MM.1S (cell line): Measurements from ENCODE around the gene GALNT10.

Experiments used
- DNase-seq: peaks from one replicate; pipeline ENCODE4 v3.0.0-alpha.2; 2015
- H2AFZ ChIP-seq: fragments of 300-600 bp; sonication (generic); 2 replicates; pipeline ENCODE4 v1.6.0; 2016; ENCODE audit warnings: antibody characterized with exemption, low read length
- H3F3A ChIP-seq: fragments of 300-600 bp; sonication (generic); 2 replicates; pipeline ENCODE4 v1.6.1; 2016; ENCODE audit warnings: mild to moderate bottlenecking, antibody characterized with exemption, low read length, moderate library complexity, mixed read lengths; ENCODE audit not compliant: insufficient read depth
- H3K27ac ChIP-seq: fragments of 300-600 bp; sonication (generic); 2 replicates; pipeline ENCODE4 v1.5.1; 2016; ENCODE audit warnings: mild to moderate bottlenecking, low read length
- H3K27me3 ChIP-seq: fragments of 300-600 bp; sonication (generic); replicated peaks from 2 replicates; pipeline ENCODE4 v1.6.0; 2016; ENCODE audit warnings: low read length; ENCODE audit not compliant: insufficient read depth
- H3K36me3 ChIP-seq: fragments of 300-600 bp; sonication (generic); replicated peaks from 2 replicates; pipeline ENCODE4 v1.6.1; 2016; ENCODE audit warnings: mild to moderate bottlenecking, low read length, mixed read lengths; ENCODE audit not compliant: insufficient read depth
- H3K4me1 ChIP-seq: fragments of 300-600 bp; sonication (generic); 2 replicates; pipeline ENCODE4 v1.6.1; 2016; ENCODE audit warnings: low read length, mixed read lengths
- H3K4me2 ChIP-seq: fragments of 300-600 bp; sonication (generic); 2 replicates; pipeline ENCODE4 v1.6.0; 2016; ENCODE audit warnings: low read depth, low read length
- H3K4me3 ChIP-seq: fragments of 300-600 bp; sonication (generic); 2 replicates; pipeline ENCODE4 v1.5.1; 2016; ENCODE audit warnings: low read length, mixed read lengths
- H3K79me2 ChIP-seq: fragments of 300-600 bp; sonication (generic); 2 replicates; pipeline ENCODE4 v1.6.1; 2016; ENCODE audit warnings: mixed run types, low read length, mixed read lengths
- H3K9ac ChIP-seq: fragments of 300-600 bp; sonication (generic); 2 replicates; pipeline ENCODE4 v1.6.1; 2016; ENCODE audit warnings: low read length, mixed read lengths
- H3K9me2 ChIP-seq: fragments of 300-600 bp; sonication (generic); replicated peaks from 2 replicates; pipeline ENCODE4 v1.6.1; 2016; ENCODE audit warnings: mild to moderate bottlenecking, low read length, mixed read lengths; ENCODE audit not compliant: insufficient read depth
- H3K9me3 ChIP-seq: fragments of 300-600 bp; sonication (generic); replicated peaks from 2 replicates; pipeline ENCODE4 v1.6.1; 2016; ENCODE audit warnings: mild to moderate bottlenecking, low read length, mixed read lengths; ENCODE audit not compliant: insufficient read depth
- H4K20me1 ChIP-seq: fragments of 300-600 bp; sonication (generic); 2 replicates; pipeline ENCODE4 v1.6.1; 2016; ENCODE audit warnings: mild to moderate bottlenecking, low read length, moderate library complexity, mixed read lengths; ENCODE audit not compliant: insufficient read depth
- CTCF ChIP-seq: fragments of 300-600 bp; sonication (generic); IDR thresholded peaks from 2 replicates; pipeline ENCODE4 v1.5.1; 2016; ENCODE audit warnings: antibody characterized with exemption, low read length, mixed read lengths
- EZH2 ChIP-seq: fragments of 300-600 bp; sonication (generic); optimal IDR thresholded peaks from 2 replicates; pipeline ENCODE3; 2017; ENCODE audit warnings: low read depth, mild to moderate bottlenecking, antibody characterized with exemption, low read length, mixed read lengths
- EZH2phosphoT487 ChIP-seq: fragments of 300-600 bp; sonication (generic); IDR thresholded peaks from 2 replicates; pipeline ENCODE4 v1.6.1; 2018; ENCODE audit warnings: antibody characterized with exemption, low read length

The GALNT10 gene

GRCh38 chr5:154179846-154180710, 10.5 kb upstream of the GALNT10 start:
- no peak overlapping the region for H3K9ac ChIP-seq
- H3K27me3 ChIP-seq = no peaks in the 10 kb centered on the region
- no peak overlapping the region for H3K4me2 ChIP-seq
- no peak overlapping the region for H3K4me3 ChIP-seq
- peak; percentile 75 for DNase-seq
- no peaks in the 10 kb centered on the region for H3K79me2 ChIP-seq
- no peaks in the 10 kb centered on the region for H3F3A ChIP-seq
- no peaks in the 10 kb centered on the region for H3K4me1 ChIP-seq
- no peak overlapping the region for H2AFZ ChIP-seq
- no peak overlapping the region for H3K27ac ChIP-seq
- H3K9me3 ChIP-seq = no peaks in the 10 kb centered on the region
- TF ChIP-seq CTCF (peak; percentile 77), EZH2phosphoT487 (no peak)
- no peaks in the 10 kb centered on the region for H3K36me3 ChIP-seq
- no peaks in the 10 kb centered on the region for H3K9me2 ChIP-seq
- H4K20me1 ChIP-seq = no peaks in the 10 kb centered on the region

GRCh38 chr5:154181161-154181560, 9.4 kb upstream of the GALNT10 start:
- H3K4me3 ChIP-seq = no peak overlapping the region
- no peak for DNase-seq
- H3K4me2 ChIP-seq = no peak overlapping the region
- no peaks in the 10 kb centered on the region for H3K4me1 ChIP-seq
- H3K9ac ChIP-seq = no peak overlapping the region
- no peaks in the 10 kb centered on the region for H3K9me2 ChIP-seq
- no peaks in the 10 kb centered on the region for H3F3A ChIP-seq
- H4K20me1 ChIP-seq = no peaks in the 10 kb centered on the region
- no peaks in the 10 kb centered on the region for H3K27me3 ChIP-seq
- no peak overlapping the region for H3K27ac ChIP-seq
- H3K36me3 ChIP-seq = no peaks in the 10 kb centered on the region
- no peak overlapping the region for H2AFZ ChIP-seq
- no peaks in the 10 kb centered on the region for H3K79me2 ChIP-seq
- no peaks in the 10 kb centered on the region for H3K9me3 ChIP-seq
- no peak for TF ChIP-seq EZH2
- no peak for TF ChIP-seq EZH2phosphoT487
- TF ChIP-seq CTCF = no peak

- Histone ChIP-seq H3K4me1 (peaks cover 17% of the 10 kb centered on the region), H3K9me2 (no peaks in the 10 kb centered on the region), H3K4me2 (peak overlapping the region; percentile 87), H3K27ac (peak overlapping the region; percentile 75; the same call in 1 of the 2 replicates), H3K27me3 (no peaks in the 10 kb centered on the region), H3K9me3 (no peaks in the 10 kb centered on the region), H2AFZ (peak overlapping the region; percentile 94), H3F3A (peaks cover 11% of the 10 kb centered on the region), H4K20me1 (0 out of 2 replicates have a peak, but pooled peaks cover 6% of the 10 kb centered on the region), H3K4me3 (peak overlapping the region; percentile 85), H3K36me3 (no peaks in the 10 kb centered on the region), H3K79me2 (peaks cover 36% of the 10 kb centered on the region), H3K9ac (peak overlapping the region; percentile 66; the same call in 1 of the 2 replicates)
- TF ChIP-seq EZH2 (no peak), EZH2phosphoT487 (no peak), CTCF (no peak)
- peak; percentile 49 for DNase-seq
Measured at GRCh38 chr5:154189256-154189818, 1.2 kb upstream of the GALNT10 start.
